Neural progenitor cell (in vitro differentiated cells): Measurements from ENCODE around the gene RLN1.

Experiments used
- EZH2 ChIP-seq: fragments of 200-600 bp; sonication (generic); IDR thresholded peaks from 2 replicates; pipeline ENCODE4 v1.6.1; 2017; ENCODE audit warnings: antibody characterized with exemption, mild to moderate bottlenecking, moderate library complexity
- EZH2phosphoT487 ChIP-seq: fragments of 200-600 bp; sonication (generic); IDR thresholded peaks from 2 replicates; pipeline ENCODE4 v1.6.1; 2017; ENCODE audit warnings: antibody characterized with exemption
- TF ChIP-seq, protein P1 (sequence below): fragments of 200-600 bp; sonication (generic); IDR thresholded peaks from 2 replicates; pipeline ENCODE4 v1.5.1; 2017; ENCODE audit warnings: antibody characterized with exemption, mild to moderate bottlenecking

DNA sequence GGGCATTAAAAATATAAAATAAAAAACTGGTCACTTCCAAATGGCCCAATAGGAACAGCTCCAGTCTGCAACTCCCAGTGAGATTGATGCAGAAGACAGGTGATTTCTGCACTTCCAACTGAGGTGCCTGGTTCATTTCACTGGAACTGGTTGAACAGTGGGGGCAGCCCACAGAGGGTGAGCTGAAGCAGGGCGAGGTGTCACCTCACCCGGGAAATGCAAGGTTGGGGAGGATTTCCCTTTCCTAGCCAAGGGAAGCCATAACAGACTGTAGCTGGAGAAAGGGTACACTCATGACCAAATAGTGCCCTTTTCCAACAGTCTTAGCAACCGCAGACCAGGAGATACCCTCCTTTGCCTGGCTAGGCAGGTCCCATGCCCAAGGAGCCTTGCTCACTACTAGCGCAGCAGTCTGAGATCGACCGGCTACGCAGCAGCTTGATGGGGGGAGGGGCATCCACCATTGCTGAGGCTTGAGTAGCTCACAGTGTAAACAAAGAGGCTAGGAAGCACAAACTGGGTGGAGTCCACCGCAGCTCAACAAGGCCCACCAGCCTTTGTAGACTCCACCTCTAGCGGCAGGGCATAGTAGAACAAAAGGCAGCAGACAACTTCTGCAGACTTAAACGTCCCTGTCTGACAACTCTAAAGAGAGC is 12.7 kb downstream of the RLN1 start:
- TF ChIP-seq EZH2 (no peak), EZH2phosphoT487 (no peak)
- TF ChIP-seq, protein P1, sequence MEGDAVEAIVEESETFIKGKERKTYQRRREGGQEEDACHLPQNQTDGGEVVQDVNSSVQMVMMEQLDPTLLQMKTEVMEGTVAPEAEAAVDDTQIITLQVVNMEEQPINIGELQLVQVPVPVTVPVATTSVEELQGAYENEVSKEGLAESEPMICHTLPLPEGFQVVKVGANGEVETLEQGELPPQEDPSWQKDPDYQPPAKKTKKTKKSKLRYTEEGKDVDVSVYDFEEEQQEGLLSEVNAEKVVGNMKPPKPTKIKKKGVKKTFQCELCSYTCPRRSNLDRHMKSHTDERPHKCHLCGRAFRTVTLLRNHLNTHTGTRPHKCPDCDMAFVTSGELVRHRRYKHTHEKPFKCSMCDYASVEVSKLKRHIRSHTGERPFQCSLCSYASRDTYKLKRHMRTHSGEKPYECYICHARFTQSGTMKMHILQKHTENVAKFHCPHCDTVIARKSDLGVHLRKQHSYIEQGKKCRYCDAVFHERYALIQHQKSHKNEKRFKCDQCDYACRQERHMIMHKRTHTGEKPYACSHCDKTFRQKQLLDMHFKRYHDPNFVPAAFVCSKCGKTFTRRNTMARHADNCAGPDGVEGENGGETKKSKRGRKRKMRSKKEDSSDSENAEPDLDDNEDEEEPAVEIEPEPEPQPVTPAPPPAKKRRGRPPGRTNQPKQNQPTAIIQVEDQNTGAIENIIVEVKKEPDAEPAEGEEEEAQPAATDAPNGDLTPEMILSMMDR = peak; percentile 12
